Motor neuron (in vitro differentiated cells): ENCODE data around the gene IMMP2L. TPM values are rescaled to one million over a fixed set of nuclear protein-coding genes. Genes with fewer than 3 reads are reported as not detected.
A peak's percentile ranks its signal among the peaks of the same experiment; 100 is the strongest.
"Not testable (repeated sequence)": the region's sequence is repeated elsewhere in the genome, so short reads cannot be mapped to it uniquely, and the experiment has no call there.

Source experiments
- ATAC-seq, 8 experiments: fragments of 200-7000 bp; cut with Tn5 transposase; replicated peaks in 6 of 8; 2 replicates each; pipeline ENCODE4 v1.8.0; 2021; ENCODE audit warnings: mild to moderate bottlenecking in 8 of 8, moderate library complexity in 8 of 8
- H3K27ac ChIP-seq, 2 donors: fragments of 250-450 bp; sonication (Bioruptor Pico); 2 replicates each; pipeline ENCODE4 v1.9.0; 2021; ENCODE audit warnings: antibody characterized with exemption in 2 of 2, mild to moderate bottlenecking in 2 of 2, moderate library complexity in 1 of 2
- H3K4me1 ChIP-seq, 2 donors: fragments of 250-450 bp; sonication (Bioruptor Pico); replicated peaks in 1 of 2; 2 replicates each; pipeline ENCODE4 v1.6.1; 2021; ENCODE audit warnings: antibody characterized with exemption in 2 of 2, mild to moderate bottlenecking in 2 of 2, moderate library complexity in 1 of 2
- H3K4me3 ChIP-seq, 5 donors: fragments of 250-450 bp; sonication (Bioruptor Pico); 2 replicates each; pipeline ENCODE4 v1.9.0; 2021; ENCODE audit warnings: antibody characterized with exemption in 5 of 5, mild to moderate bottlenecking in 5 of 5, moderate library complexity in 4 of 5
- WGBS, 10 experiments: fragments of 450-650 bp; shearing (Covaris generic); methylation state at CpG; one replicate each; pipeline ENCODE4 v1.0.0; 2022; 5-methylcytosine and 5-hydroxymethylcytosine counted together
- in situ Hi-C, 9 experiments: fragments of 400-800 bp; cut with MboI; loops; one replicate each; pipeline ENCODE4 v1.15.0; 2021; ENCODE audit warnings: low sequenced_read_pairs in 9 of 9, low pct_unique_long_range_greater_than_20kb in 2 of 9; ENCODE audit not compliant: unreplicated experiment in 9 of 9
- total RNA-seq, 8 experiments: library from RNA; unstranded; fragments of 300-600 nt; gene quantifications; 2 replicates each; pipeline versions ENCODE4 v1.2.3 to v1.2.4, GENCODE V29; 2022

Gene IMMP2L
- total RNA-seq, 8 experiments from 2014 or later: 9.9 to 78.5 (median 19.3) TPM

GRCh38 chr7:111356941-111357340, 205.4 kb downstream of the IMMP2L start:
- ATAC-seq: no peak
- H3K4me1 ChIP-seq: no peaks in the 10 kb centered on the region
- WGBS, 10 experiments: 81 to 100% (median 100%) methylated on average over 1 to 3 of the region's 3 CpGs; no CpG with 5 or more reads in 1 of the 10 experiments
- H3K27ac ChIP-seq: no peak overlapping the region
- in situ Hi-C loops: no loop called here
- no peak overlapping the region for H3K4me3 ChIP-seq

GRCh38 chr7:111352319-111352718, 210.0 kb downstream of the IMMP2L start:
- in situ Hi-C loops: no loop called here
- Histone ChIP-seq H3K4me1 (no peaks in the 10 kb centered on the region), H3K27ac (no peak overlapping the region), H3K4me3 (no peak overlapping the region)
- WGBS, 10 experiments: 80 to 100% (median 94%) methylated on average over 1 of the region's 1 CpG; no CpG with 5 or more reads in 4 of the 10 experiments
- no peak for ATAC-seq

GRCh38 chr7:111346219-111346618, 216.1 kb downstream of the IMMP2L start:
- Histone ChIP-seq H3K27ac (no peak overlapping the region), H3K4me1 (no peaks in the 10 kb centered on the region), H3K4me3 (no peak overlapping the region)
- peak in 3 of 8 experiments; percentile 89 to 90 (median 89) for ATAC-seq
- in situ Hi-C loops: loop anchor here in 1 of 9 experiments (25.0 kb wide), 1 partner anchor 391 kb away; no protein-coding TSS in a partner anchor

- ATAC-seq: no peak
- in situ Hi-C loops: loop anchor here in 1 of 9 experiments (25.0 kb wide), 1 partner anchor 394 kb away; no protein-coding TSS in a partner anchor
- Histone ChIP-seq H3K4me3 (no peak overlapping the region), H3K4me1 (peaks cover 0 to 6% of the 10 kb centered on the region in 2 donors), H3K27ac (no peak overlapping the region)
Measured at GRCh38 chr7:111343017-111343416, 219.3 kb downstream of the IMMP2L start.

- in situ Hi-C loops: loop anchor here in 1 of 9 experiments (25.0 kb wide), 1 partner anchor 398 kb away; no protein-coding TSS in a partner anchor
- H3K4me3 ChIP-seq: no peak overlapping the region
- no peak overlapping the region for H3K27ac ChIP-seq
- 0 to 88% (median 52%) methylated on average over 1 of the region's 1 CpG; no CpG with 5 or more reads in 2 of the 10 experiments for WGBS, 10 experiments
- peaks cover 0 to 6% of the 10 kb centered on the region in 2 donors for H3K4me1 ChIP-seq
- ATAC-seq: peak in 3 of 8 experiments; percentile 27 to 50 (median 36)
Measured at GRCh38 chr7:111339006-111339405, 223.3 kb downstream of the IMMP2L start.

- 89 to 100% (median 100%) methylated on average over 1 of the region's 1 CpG; no CpG with 5 or more reads in 5 of the 10 experiments for WGBS, 10 experiments
- Histone ChIP-seq H3K4me1 (no peaks in the 10 kb centered on the region), H3K4me3 (no peak overlapping the region), H3K27ac (no peak overlapping the region)
- in situ Hi-C loops: loop anchor here in 1 of 9 experiments (25.0 kb wide), 1 partner anchor 404 kb away; no protein-coding TSS in a partner anchor
- ATAC-seq: no peak
Measured at GRCh38 chr7:111333010-111333409, 229.3 kb downstream of the IMMP2L start.

GRCh38 chr7:111330235-111330523, 232.1 kb downstream of the IMMP2L start:
- ATAC-seq: no peak
- no peak overlapping the region for H3K4me3 ChIP-seq
- in situ Hi-C loops: loop anchor here in 1 of 9 experiments (25.0 kb wide), 1 partner anchor 407 kb away; no protein-coding TSS in a partner anchor
- whole genome bisulfite sequencing, 10 experiments: 0 to 83% (median 43%) methylated on average over 1 of the region's 1 CpG; no CpG with 5 or more reads in 1 of the 10 experiments
- H3K27ac ChIP-seq: no peak overlapping the region
- no peaks in the 10 kb centered on the region for H3K4me1 ChIP-seq

- no peak overlapping the region for H3K27ac ChIP-seq
- in situ Hi-C loops: loop anchor here in 1 of 9 experiments (25.0 kb wide), 1 partner anchor 408 kb away; no protein-coding TSS in a partner anchor
- no peak overlapping the region for H3K4me3 ChIP-seq
- H3K4me1 ChIP-seq: no peaks in the 10 kb centered on the region
- 68 to 100% (median 82%) methylated on average over 2 to 5 of the region's 5 CpGs for WGBS, 10 experiments
- ATAC-seq: peak in 1 of 8 experiments; percentile 52
Measured at GRCh38 chr7:111329367-111330234, 232.7 kb downstream of the IMMP2L start.

GRCh38 chr7:111328487-111328886, 233.8 kb downstream of the IMMP2L start:
- in situ Hi-C loops: loop anchor here in 1 of 9 experiments (25.0 kb wide), 1 partner anchor 409 kb away; no protein-coding TSS in a partner anchor

GRCh38 chr7:111324776-111325175, 237.5 kb downstream of the IMMP2L start:
- no peak for ATAC-seq
- Histone ChIP-seq H3K27ac (no peak overlapping the region), H3K4me3 (no peak overlapping the region), H3K4me1 (no peaks in the 10 kb centered on the region)
- in situ Hi-C loops: loop anchor here in 1 of 9 experiments (25.0 kb wide), 2 partner anchors 163 to 413 kb away; no protein-coding TSS in a partner anchor

More at GRCh38 chr7:111328487-111328886, 233.8 kb downstream of the IMMP2L start:
- Histone ChIP-seq H3K27ac (no peak overlapping the region), H3K4me1 (no peaks in the 10 kb centered on the region), H3K4me3 (no peak overlapping the region)
- WGBS, 10 experiments: 50 to 92% (median 88%) methylated on average over 1 to 2 of the region's 2 CpGs; no CpG with 5 or more reads in 2 of the 10 experiments
- no peak for ATAC-seq

- in situ Hi-C loops: loop anchor here in 1 of 9 experiments (25.0 kb wide), 1 partner anchor 163 kb away; no protein-coding TSS in a partner anchor
- ATAC-seq: no peak
- H3K4me3 ChIP-seq: no peak overlapping the region
Measured at GRCh38 chr7:111324228-111324627, 238.1 kb downstream of the IMMP2L start.

GRCh38 chr7:111323670-111324069, 238.6 kb downstream of the IMMP2L start:
- not testable (repeated sequence) for H3K27ac ChIP-seq, H3K4me1 ChIP-seq, H3K4me3 ChIP-seq, ATAC-seq
- in situ Hi-C loops: loop anchor here in 1 of 9 experiments (25.0 kb wide), 1 partner anchor 164 kb away; no protein-coding TSS in a partner anchor
- WGBS, 10 experiments: 94 to 100% (median 100%) methylated on average over 2 of the region's 3 CpGs; no CpG with 5 or more reads in 7 of the 10 experiments

More at GRCh38 chr7:111324228-111324627, 238.1 kb downstream of the IMMP2L start:
- Histone ChIP-seq H3K27ac (no peak overlapping the region), H3K4me1 (no peaks in the 10 kb centered on the region)

GRCh38 chr7:111320133-111320532, 242.2 kb downstream of the IMMP2L start:
- no peaks in the 10 kb centered on the region for H3K4me1 ChIP-seq
- no peak overlapping the region for H3K4me3 ChIP-seq
- no peak for ATAC-seq
- H3K27ac ChIP-seq: no peak overlapping the region
- in situ Hi-C loops: loop anchor here in 1 of 9 experiments (25.0 kb wide), 1 partner anchor 167 kb away; no protein-coding TSS in a partner anchor
